Neural progenitor cell (in vitro differentiated cells): ENCODE results near the gene SERGEF. TPM values are rescaled to one million over a fixed set of nuclear protein-coding genes. Genes with fewer than 3 reads are reported as not detected.

Experiments used
- DNase-seq: peaks from one replicate; pipeline ENCODE4 v3.0.0-alpha.2; 2016; ENCODE audit warnings: low spot score
- H2AFZ ChIP-seq: fragments of 200-600 bp; sonication (generic); replicated peaks from 2 replicates; pipeline ENCODE4 v1.6.1; 2016; ENCODE audit warnings: antibody characterized with exemption
- H3F3A ChIP-seq: fragments of 200-600 bp; sonication (generic); 2 replicates; pipeline ENCODE4 v1.6.1; 2016; ENCODE audit warnings: antibody characterized with exemption, low read depth
- H3K27ac ChIP-seq: fragments of 200-600 bp; sonication (generic); 2 replicates; pipeline ENCODE4 v1.5.1; 2016; ENCODE audit warnings: mild to moderate bottlenecking
- H3K27me3 ChIP-seq: fragments of 200-600 bp; sonication (generic); 2 replicates; pipeline ENCODE4 v1.6.1; 2016; ENCODE audit warnings: mild to moderate bottlenecking, moderate library complexity
- H3K36me3 ChIP-seq: fragments of 200-600 bp; sonication (generic); 2 replicates; pipeline ENCODE4 v1.5.1; 2016
- H3K4me1 ChIP-seq: fragments of 200-600 bp; sonication (generic); 2 replicates; pipeline ENCODE4 v1.6.1; 2016; ENCODE audit warnings: mixed run types
- H3K4me2 ChIP-seq: fragments of 200-600 bp; sonication (generic); 2 replicates; pipeline ENCODE4 v1.6.1; 2016
- H3K4me3 ChIP-seq: fragments of 200-600 bp; sonication (generic); 2 replicates; pipeline ENCODE4 v1.5.1; 2016
- H3K79me2 ChIP-seq: fragments of 200-600 bp; sonication (generic); 2 replicates; pipeline ENCODE4 v1.6.1; 2016; ENCODE audit warnings: low read depth
- H3K9ac ChIP-seq: fragments of 200-600 bp; sonication (generic); 2 replicates; pipeline ENCODE4 v1.6.1; 2016
- H3K9me3 ChIP-seq: fragments of 200-600 bp; sonication (generic); 2 replicates; pipeline ENCODE4 v1.5.1; 2016; ENCODE audit warnings: low read depth
- H4K20me1 ChIP-seq: fragments of 200-600 bp; sonication (generic); 2 replicates; pipeline ENCODE4 v1.6.1; 2016; ENCODE audit warnings: low read depth
- H3K27ac Mint-ChIP-seq: 3 replicates; pipeline ENCODE4 v1.8.0; 2021; ENCODE audit warnings: mixed read lengths
- H3K27me3 Mint-ChIP-seq: 2 replicates; pipeline ENCODE4 v1.8.0; 2022; ENCODE audit warnings: low read depth, mild to moderate bottlenecking, inconsistent platforms, moderate library complexity, mixed read lengths; ENCODE audit not compliant: insufficient read depth
- H3K36me3 Mint-ChIP-seq: 3 replicates; pipeline ENCODE4 v1.8.0; 2021; ENCODE audit warnings: mixed read lengths
- H3K4me1 Mint-ChIP-seq: 3 replicates; pipeline ENCODE4 v1.8.0; 2021; ENCODE audit warnings: mixed read lengths
- H3K4me3 Mint-ChIP-seq: 3 replicates; pipeline ENCODE4 v1.8.0; 2021; ENCODE audit warnings: mild to moderate bottlenecking, moderate library complexity, mixed read lengths
- H3K9me3 Mint-ChIP-seq: 3 replicates; pipeline ENCODE4 v1.8.0; 2020; ENCODE audit warnings: mixed read lengths
- EZH2 ChIP-seq: fragments of 200-600 bp; sonication (generic); IDR thresholded peaks from 2 replicates; pipeline ENCODE4 v1.6.1; 2017; ENCODE audit warnings: antibody characterized with exemption, mild to moderate bottlenecking, moderate library complexity
- EZH2phosphoT487 ChIP-seq: fragments of 200-600 bp; sonication (generic); IDR thresholded peaks from 2 replicates; pipeline ENCODE4 v1.6.1; 2017; ENCODE audit warnings: antibody characterized with exemption
- total RNA-seq: library from RNA; depleted of rRNA; stranded (reverse); fragments of >200 nt; gene quantifications from 2 replicates; pipeline ENCODE4 v1.2.3, GENCODE V29; 2015; ENCODE audit warnings: low replicate concordance
- TF ChIP-seq, protein P1 (sequence below): fragments of 200-600 bp; sonication (generic); IDR thresholded peaks from 2 replicates; pipeline ENCODE4 v1.5.1; 2017; ENCODE audit warnings: antibody characterized with exemption, mild to moderate bottlenecking

Gene SERGEF
- total RNA-seq, 1 donor from 2014 or later, result 35.1 TPM

DNA sequence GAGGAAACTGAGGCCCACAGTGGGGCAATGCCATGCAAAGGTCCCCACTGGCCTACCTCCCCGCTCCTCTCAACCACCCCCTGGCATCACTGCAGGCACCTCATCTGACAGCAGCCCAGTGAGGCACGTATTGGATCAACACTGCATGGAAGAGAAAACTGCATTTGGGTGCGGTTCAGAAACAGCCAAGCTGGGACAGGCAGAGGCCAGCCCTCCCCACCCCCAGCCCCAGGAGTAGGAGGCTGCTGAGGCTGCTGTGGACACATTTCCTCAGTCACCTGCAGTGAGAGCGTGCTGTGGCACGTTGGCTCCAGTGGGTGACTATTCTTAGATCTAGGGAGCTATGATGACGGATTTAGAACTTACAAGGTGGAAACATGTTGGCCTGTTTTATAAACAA is 214.6 kb downstream of the SERGEF start:
- Mint-ChIP-seq H3K4me1 (peaks cover 20% of the 10 kb centered on the region), H3K27me3 (no peaks in the 10 kb centered on the region), H3K27ac (no peak overlapping the region), H3K9me3 (no peaks in the 10 kb centered on the region), H3K4me3 (no peak overlapping the region), H3K36me3 (peaks cover 2% of the 10 kb centered on the region)
- Histone ChIP-seq H3K27ac (no peak overlapping the region), H4K20me1 (no peaks in the 10 kb centered on the region), H3K9me3 (peaks cover 5% of the 10 kb centered on the region), H3K4me3 (no peak overlapping the region), H3K79me2 (no peaks in the 10 kb centered on the region), H2AFZ (no peak overlapping the region), H3K4me2 (no peak overlapping the region), H3K4me1 (peaks cover 14% of the 10 kb centered on the region), H3K27me3 (no peaks in the 10 kb centered on the region), H3K36me3 (no peaks in the 10 kb centered on the region), H3K9ac (no peak overlapping the region), H3F3A (no peaks in the 10 kb centered on the region)
- TF ChIP-seq, protein P1, sequence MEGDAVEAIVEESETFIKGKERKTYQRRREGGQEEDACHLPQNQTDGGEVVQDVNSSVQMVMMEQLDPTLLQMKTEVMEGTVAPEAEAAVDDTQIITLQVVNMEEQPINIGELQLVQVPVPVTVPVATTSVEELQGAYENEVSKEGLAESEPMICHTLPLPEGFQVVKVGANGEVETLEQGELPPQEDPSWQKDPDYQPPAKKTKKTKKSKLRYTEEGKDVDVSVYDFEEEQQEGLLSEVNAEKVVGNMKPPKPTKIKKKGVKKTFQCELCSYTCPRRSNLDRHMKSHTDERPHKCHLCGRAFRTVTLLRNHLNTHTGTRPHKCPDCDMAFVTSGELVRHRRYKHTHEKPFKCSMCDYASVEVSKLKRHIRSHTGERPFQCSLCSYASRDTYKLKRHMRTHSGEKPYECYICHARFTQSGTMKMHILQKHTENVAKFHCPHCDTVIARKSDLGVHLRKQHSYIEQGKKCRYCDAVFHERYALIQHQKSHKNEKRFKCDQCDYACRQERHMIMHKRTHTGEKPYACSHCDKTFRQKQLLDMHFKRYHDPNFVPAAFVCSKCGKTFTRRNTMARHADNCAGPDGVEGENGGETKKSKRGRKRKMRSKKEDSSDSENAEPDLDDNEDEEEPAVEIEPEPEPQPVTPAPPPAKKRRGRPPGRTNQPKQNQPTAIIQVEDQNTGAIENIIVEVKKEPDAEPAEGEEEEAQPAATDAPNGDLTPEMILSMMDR, result no peak
- no peak for TF ChIP-seq EZH2phosphoT487
- no peak for TF ChIP-seq EZH2
- DNase-seq, result no peak

DNA sequence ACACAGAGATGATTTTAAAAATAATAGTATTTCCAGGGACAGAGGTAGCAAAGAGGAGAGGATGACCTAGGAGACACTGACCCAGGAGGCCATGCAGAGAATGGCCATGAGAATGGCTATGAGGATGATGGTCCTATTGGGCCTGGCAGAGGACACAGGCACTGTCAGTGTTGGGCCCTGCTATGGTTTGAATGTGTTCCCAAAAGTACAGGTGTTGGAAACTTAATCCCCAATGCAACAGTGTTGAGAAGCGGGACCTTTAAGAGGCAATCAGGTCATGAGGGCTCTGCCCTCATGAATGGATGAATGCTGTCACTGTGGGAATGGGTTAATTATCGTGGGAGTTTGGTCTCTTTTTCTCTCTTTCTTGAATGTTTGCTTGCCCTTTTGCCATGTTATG is 216.7 kb downstream of the SERGEF start:
- Histone ChIP-seq H3F3A (no peaks in the 10 kb centered on the region), H3K79me2 (no peaks in the 10 kb centered on the region), H3K27ac (no peak overlapping the region), H3K9ac (no peak overlapping the region), H3K4me1 (peaks cover 13% of the 10 kb centered on the region), H3K36me3 (no peaks in the 10 kb centered on the region), H3K4me2 (no peak overlapping the region), H3K27me3 (no peaks in the 10 kb centered on the region), H2AFZ (no peak overlapping the region), H4K20me1 (no peaks in the 10 kb centered on the region), H3K9me3 (peaks cover 5% of the 10 kb centered on the region), H3K4me3 (no peak overlapping the region)
- Mint-ChIP-seq H3K4me1 (peaks cover 3% of the 10 kb centered on the region), H3K9me3 (no peaks in the 10 kb centered on the region), H3K4me3 (no peak overlapping the region), H3K27ac (no peak overlapping the region), H3K36me3 (peaks cover 2% of the 10 kb centered on the region), H3K27me3 (no peaks in the 10 kb centered on the region)
- TF ChIP-seq EZH2 (no peak), EZH2phosphoT487 (no peak)
- TF ChIP-seq, protein P1, result no peak
- no peak for DNase-seq

GRCh38 chr11:17794981-17795380 is 217.9 kb downstream of the SERGEF start:
- no peaks in the 10 kb centered on the region for H3K27me3 ChIP-seq
- no peak overlapping the region for H3K9ac ChIP-seq
- H3K4me1 ChIP-seq, result peaks cover 12% of the 10 kb centered on the region
- H3K27ac ChIP-seq, result no peak overlapping the region
- Mint-ChIP-seq H3K4me3 (no peak overlapping the region), H3K36me3 (peaks cover 2% of the 10 kb centered on the region), H3K27me3 (no peaks in the 10 kb centered on the region), H3K4me1 (no peaks in the 10 kb centered on the region), H3K27ac (no peak overlapping the region), H3K9me3 (no peaks in the 10 kb centered on the region)
- H3K79me2 ChIP-seq, result no peaks in the 10 kb centered on the region
- H3K4me3 ChIP-seq, result no peak overlapping the region
- no peak overlapping the region for H2AFZ ChIP-seq
- TF ChIP-seq EZH2 (no peak), EZH2phosphoT487 (no peak)
- TF ChIP-seq, protein P1, result no peak
- no peaks in the 10 kb centered on the region for H3K36me3 ChIP-seq
- H4K20me1 ChIP-seq, result no peaks in the 10 kb centered on the region
- H3K9me3 ChIP-seq, result no peaks in the 10 kb centered on the region
- H3K4me2 ChIP-seq, result no peak overlapping the region
- no peak for DNase-seq
- H3F3A ChIP-seq, result no peaks in the 10 kb centered on the region
